Thoracic aorta (tissue), 2 donors: ENCODE data around the gene ADCY10. TPM values are rescaled to one million over a fixed set of nuclear protein-coding genes. Genes with fewer than 3 reads are reported as not detected.
A peak's percentile ranks its signal among the peaks of the same experiment; 100 is the strongest.

ENCODE experiments used
- ATAC-seq: fragments of 150-250 bp; one replicate; pipeline ENCODE4 v1.8.0; 2017; ENCODE audit warnings: low read depth; ENCODE audit not compliant: insufficient number of reproducible peaks, low FRiP score
- DNase-seq: peaks from one replicate; pipeline ENCODE4 v3.0.0-alpha.2; 2020; ENCODE audit warnings: low spot score
- H3K27ac ChIP-seq, 2 donors: fragments of 200-600 bp; sonication (generic); 1 replicate in 1 of 2; 2 replicates in 1 of 2; pipeline ENCODE4 v1.5.1; 2016; ENCODE audit warnings: mild to moderate bottlenecking in 2 of 2, moderate library complexity in 2 of 2
- H3K27me3 ChIP-seq: fragments of 200-600 bp; sonication (generic); replicated peaks from 2 replicates; pipeline ENCODE4 v1.6.0; 2016; ENCODE audit warnings: mild to moderate bottlenecking; ENCODE audit not compliant: insufficient read depth
- H3K36me3 ChIP-seq: fragments of 200-600 bp; sonication (generic); one replicate; pipeline ENCODE4 v1.5.1; 2016
- H3K4me1 ChIP-seq, 2 donors: fragments of 200-600 bp; sonication (generic); 1 replicate in 1 of 2; 2 replicates in 1 of 2; pipeline versions ENCODE4 v1.5.1 to v1.6.0; 2016; ENCODE audit warnings: low read depth in 2 of 2, mild to moderate bottlenecking in 1 of 2; ENCODE audit not compliant: control insufficient read depth in 1 of 2
- H3K4me3 ChIP-seq: fragments of 200-600 bp; sonication (generic); 2 replicates; pipeline ENCODE4 v1.5.1; 2016; ENCODE audit warnings: mild to moderate bottlenecking
- H3K9me3 ChIP-seq: fragments of 200-600 bp; sonication (generic); 2 replicates; pipeline ENCODE4 v1.5.1; 2016
- CTCF ChIP-seq: fragments of 200-600 bp; sonication (generic); IDR thresholded peaks from one replicate; pipeline ENCODE4 v1.5.1; 2019; ENCODE audit warnings: antibody characterized with exemption
- total RNA-seq, 2 donors: library from RNA; depleted of rRNA; stranded (reverse); fragments of >200 nt; gene quantifications; one replicate each; pipeline versions ENCODE4 v1.1.0 to v1.2.3, GENCODE V29; 2016

ADCY10 gene
- total RNA-seq, 2 donors from 2014 or later = 0.54 TPM; not detected in 1

GRCh38 chr1:167936930-167937708 lies 23.2 kb upstream of the ADCY10 start, which contains the start of gene MPC2:
Gene MPC2 (minus strand): TSS chr1:167937072. CDS start chr1:167935841, 1,231 bp downstream.
- peak; percentile 12 for ATAC-seq
- Histone ChIP-seq H3K4me1 (peaks cover 18 to 41% of the 10 kb centered on the region in 2 donors), H3K27me3 (no peaks in the 10 kb centered on the region), H3K27ac (peak within 1 kb of the TSS; percentile 95 to 97), H3K4me3 (peak within 1 kb of the TSS; percentile 87), H3K9me3 (no peaks in the 10 kb centered on the region), H3K36me3 (no peaks in the 10 kb centered on the region)
- no peak for TF ChIP-seq CTCF
- DNase-seq = peak; percentile 18

GRCh38 chr1:167936068-167936929 lies 22.4 kb upstream of the ADCY10 start, which contains the start of gene DCAF6:
Gene DCAF6 (plus strand): TSS chr1:167936683. CDS start chr1:167936912, 229 bp downstream.
- peaks cover 18 to 37% of the 10 kb centered on the region in 2 donors for H3K4me1 ChIP-seq
- ATAC-seq = peak; percentile 96

GRCh38 chr1:167935216-167936067 lies 21.5 kb upstream of the ADCY10 start:
- ATAC-seq (peak; percentile 7), DNase-seq (no peak)
- Histone ChIP-seq H3K36me3 (no peaks in the 10 kb centered on the region), H3K27me3 (no peaks in the 10 kb centered on the region), H3K4me1 (peaks cover 18 to 34% of the 10 kb centered on the region in 2 donors), H3K4me3 (peak overlapping the region; percentile 87), H3K27ac (peak overlapping the region; percentile 93 to 95), H3K9me3 (no peaks in the 10 kb centered on the region)
- TF ChIP-seq CTCF = no peak

More at GRCh38 chr1:167936068-167936929, 22.4 kb upstream of the ADCY10 start, which contains the start of gene DCAF6:
- H3K9me3 ChIP-seq = no peaks in the 10 kb centered on the region
- peak within 1 kb of the TSS; percentile 87 for H3K4me3 ChIP-seq
- DNase-seq = peak; percentile 95
- no peaks in the 10 kb centered on the region for H3K27me3 ChIP-seq
- H3K27ac ChIP-seq = peak within 1 kb of the TSS; percentile 95 to 97
- no peaks in the 10 kb centered on the region for H3K36me3 ChIP-seq
- no peak for TF ChIP-seq CTCF

GRCh38 chr1:167934426-167935215 lies 20.7 kb upstream of the ADCY10 start:
- H3K4me1 ChIP-seq = peaks cover 24 to 42% of the 10 kb centered on the region in 2 donors

More at GRCh38 chr1:167934426-167935215, 20.7 kb upstream of the ADCY10 start:
- H3K9me3 ChIP-seq = no peaks in the 10 kb centered on the region
- H3K27me3 ChIP-seq = no peaks in the 10 kb centered on the region
- H3K36me3 ChIP-seq = no peaks in the 10 kb centered on the region
- H3K4me3 ChIP-seq = peak overlapping the region; percentile 87
- TF ChIP-seq CTCF = no peak
- no peak for DNase-seq
- peak overlapping the region; percentile 93 to 95 for H3K27ac ChIP-seq
- ATAC-seq = no peak
